Fibroblast of villous mesenchyme (primary cell): ENCODE results near the gene TPD52L1. TPM values are rescaled to one million over a fixed set of nuclear protein-coding genes. Genes with fewer than 3 reads are reported as not detected.

Experiments
- DNase-seq: peaks from one replicate; pipeline ENCODE4 v3.0.0-alpha.2; 2010; ENCODE audit warnings: low read depth
- H3K4me3 ChIP-seq: 2 replicates; pipeline ENCODE4 v1.5.1; 2011; ENCODE audit warnings: low read depth, mild to moderate bottlenecking, low read length
- total RNA-seq: library from RNA; depleted of rRNA; stranded (reverse); fragments of >200 nt; gene quantifications from 2 replicates; pipeline ENCODE4 v1.2.3, GENCODE V29; 2012
- TF ChIP-seq, protein P1 (sequence below): IDR thresholded peaks from 2 replicates; pipeline ENCODE4 v1.5.1; 2012; ENCODE audit warnings: low read depth, mild to moderate bottlenecking, low read length; ENCODE audit not compliant: insufficient read depth

The TPD52L1 gene
- total RNA-seq, 1 donor, result 9.9 TPM

DNA sequence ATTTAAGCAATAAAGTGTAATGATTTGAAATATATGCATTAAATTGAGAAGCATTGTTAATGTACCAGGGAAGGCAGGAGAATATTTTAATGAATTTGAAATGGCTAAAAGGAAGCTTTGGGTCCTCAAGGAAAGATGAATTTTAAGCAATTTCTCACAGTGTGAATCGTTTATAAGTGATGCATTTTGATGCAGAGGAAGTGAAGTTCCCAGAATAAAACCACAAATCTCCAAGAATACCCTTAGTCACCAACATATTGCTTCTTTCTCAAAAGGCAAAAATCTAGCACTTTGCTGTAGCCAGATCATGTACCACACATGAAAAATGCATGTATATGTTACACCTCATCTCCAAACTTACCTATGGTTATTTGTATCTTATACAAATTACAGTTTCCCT, 11.7 kb downstream of the TPD52L1 start:
- no peak overlapping the region for H3K4me3 ChIP-seq
- DNase-seq, result no peak
- TF ChIP-seq, protein P1, sequence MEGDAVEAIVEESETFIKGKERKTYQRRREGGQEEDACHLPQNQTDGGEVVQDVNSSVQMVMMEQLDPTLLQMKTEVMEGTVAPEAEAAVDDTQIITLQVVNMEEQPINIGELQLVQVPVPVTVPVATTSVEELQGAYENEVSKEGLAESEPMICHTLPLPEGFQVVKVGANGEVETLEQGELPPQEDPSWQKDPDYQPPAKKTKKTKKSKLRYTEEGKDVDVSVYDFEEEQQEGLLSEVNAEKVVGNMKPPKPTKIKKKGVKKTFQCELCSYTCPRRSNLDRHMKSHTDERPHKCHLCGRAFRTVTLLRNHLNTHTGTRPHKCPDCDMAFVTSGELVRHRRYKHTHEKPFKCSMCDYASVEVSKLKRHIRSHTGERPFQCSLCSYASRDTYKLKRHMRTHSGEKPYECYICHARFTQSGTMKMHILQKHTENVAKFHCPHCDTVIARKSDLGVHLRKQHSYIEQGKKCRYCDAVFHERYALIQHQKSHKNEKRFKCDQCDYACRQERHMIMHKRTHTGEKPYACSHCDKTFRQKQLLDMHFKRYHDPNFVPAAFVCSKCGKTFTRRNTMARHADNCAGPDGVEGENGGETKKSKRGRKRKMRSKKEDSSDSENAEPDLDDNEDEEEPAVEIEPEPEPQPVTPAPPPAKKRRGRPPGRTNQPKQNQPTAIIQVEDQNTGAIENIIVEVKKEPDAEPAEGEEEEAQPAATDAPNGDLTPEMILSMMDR, result no peak

DNA sequence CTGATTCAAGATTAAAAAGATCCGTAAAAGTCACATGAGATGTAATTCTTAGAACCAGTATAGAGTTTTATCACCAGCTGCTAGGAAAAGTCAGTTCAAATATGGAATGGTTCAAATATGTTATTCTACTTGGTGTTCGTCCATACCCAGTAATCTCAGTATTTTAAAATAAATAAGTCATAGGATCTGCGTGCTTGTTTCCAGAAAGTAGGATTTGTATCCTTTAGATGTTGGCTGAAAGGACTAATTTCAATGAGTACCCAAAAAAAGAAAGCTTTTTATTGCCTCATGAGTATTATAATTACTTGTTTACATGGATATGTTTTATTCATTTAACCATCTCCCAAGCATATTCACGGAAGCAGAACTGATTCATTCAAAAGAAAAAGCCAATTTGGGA, 12.2 kb downstream of the TPD52L1 start:
- no peak overlapping the region for H3K4me3 ChIP-seq
- no peak for DNase-seq
- TF ChIP-seq, protein P1, result no peak

DNA sequence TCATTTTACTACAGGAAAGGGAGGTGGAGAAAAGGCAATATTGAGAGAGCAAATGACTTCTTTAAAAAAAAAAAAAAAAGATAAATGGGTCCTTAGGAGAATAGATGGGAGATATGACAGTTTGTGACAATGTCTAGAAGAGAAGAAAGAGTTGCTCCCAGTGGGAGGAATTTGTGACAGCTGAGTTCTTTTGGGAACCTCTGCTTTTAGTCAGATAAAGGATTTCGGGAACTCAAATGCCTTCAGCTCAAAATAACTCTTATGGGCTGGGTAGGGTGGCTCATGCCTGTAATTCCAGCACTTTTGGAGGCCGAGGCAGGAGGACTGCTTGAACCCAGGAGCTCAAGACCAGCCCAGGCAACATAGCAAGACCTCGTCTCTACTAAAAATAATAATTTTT, 13.1 kb downstream of the TPD52L1 start:
- DNase-seq, result no peak
- TF ChIP-seq, protein P1, result no peak
- H3K4me3 ChIP-seq, result no peak overlapping the region

DNA sequence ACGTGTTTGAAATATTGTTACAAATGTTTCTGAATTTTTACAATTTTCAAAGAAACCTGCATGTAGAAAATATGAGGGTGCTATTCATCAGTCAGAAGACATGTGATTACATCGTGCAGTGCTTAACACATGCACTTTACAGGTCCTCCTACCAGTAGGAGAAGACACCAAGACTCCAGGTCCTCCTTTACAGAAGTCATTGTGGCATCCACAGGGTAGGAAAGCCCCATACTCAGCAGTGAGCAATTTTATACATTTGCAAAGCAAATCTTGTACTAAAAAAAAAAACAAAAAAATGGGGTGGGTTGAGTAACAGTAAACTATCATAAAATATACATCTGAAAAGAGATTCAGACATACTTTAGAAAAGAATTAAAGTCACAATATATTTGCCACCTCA, 14.0 kb downstream of the TPD52L1 start:
- DNase-seq, result no peak
- TF ChIP-seq, protein P1, result no peak
- H3K4me3 ChIP-seq, result no peak overlapping the region

DNA sequence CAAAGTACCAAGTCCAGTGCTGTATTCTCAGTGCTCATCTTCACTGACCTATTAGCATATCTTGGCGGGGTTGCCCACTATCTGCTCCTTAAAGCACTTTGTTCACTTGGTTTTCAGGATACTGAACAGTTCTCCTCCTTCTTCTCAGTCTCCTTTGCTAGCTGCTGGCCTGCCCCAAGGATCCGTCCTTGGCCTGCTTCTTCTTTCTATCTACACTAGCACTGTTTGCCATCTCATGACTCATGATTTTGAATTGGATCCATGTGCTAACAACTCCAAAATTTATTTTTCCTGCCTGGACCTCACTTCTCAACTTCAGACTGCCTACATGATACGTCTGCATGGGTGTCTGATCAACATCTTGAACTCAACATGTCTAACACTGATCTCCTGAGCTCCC, 15.5 kb downstream of the TPD52L1 start:
- TF ChIP-seq, protein P1, result no peak
- H3K4me3 ChIP-seq, result no peak overlapping the region
- no peak for DNase-seq

DNA sequence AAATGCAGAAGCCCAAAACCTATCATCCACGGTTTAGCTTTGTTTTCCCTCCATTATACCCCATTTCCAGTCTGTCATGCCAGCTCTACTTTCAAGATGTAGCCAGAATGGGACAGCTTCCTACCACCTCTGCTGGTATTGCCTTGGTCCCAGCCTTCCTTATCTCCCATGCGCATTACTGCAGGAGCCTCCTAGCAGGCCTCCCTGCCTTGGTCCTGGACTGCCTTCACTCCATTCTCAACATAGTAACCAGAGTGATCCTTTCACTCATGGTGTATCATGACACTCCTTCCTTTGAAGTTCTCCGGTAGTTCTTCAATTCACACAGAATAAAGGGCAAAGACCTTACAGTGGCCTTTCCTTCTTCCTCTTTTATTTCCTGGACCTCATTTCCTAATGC, 15.9 kb downstream of the TPD52L1 start:
- TF ChIP-seq, protein P1, result no peak
- DNase-seq, result no peak
- H3K4me3 ChIP-seq, result no peak overlapping the region

DNA sequence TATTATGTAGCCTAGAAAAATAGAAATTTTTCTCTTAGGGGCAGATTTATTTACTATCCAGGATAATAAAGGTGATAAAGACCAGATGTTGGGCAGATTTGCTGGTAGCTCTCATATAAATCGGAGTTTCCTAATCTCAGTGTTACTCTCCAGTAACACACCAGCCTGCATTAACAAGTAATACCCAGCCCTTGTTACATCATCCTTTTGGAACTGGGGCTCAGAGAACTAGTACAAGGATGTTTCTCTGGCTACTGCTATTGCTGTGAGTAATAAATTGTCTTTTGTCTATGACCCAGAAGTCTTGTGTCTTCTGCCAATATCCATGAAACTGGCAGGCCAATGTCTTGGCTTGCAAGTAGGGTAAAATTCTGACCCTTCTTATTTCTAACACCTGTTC, 16.8 kb downstream of the TPD52L1 start:
- DNase-seq, result peak; percentile 63
- TF ChIP-seq, protein P1, result no peak
- no peak overlapping the region for H3K4me3 ChIP-seq
